GM18499 (cell line): ENCODE results near the gene PIM1.
"Not testable (repeated sequence)": the region's sequence is repeated elsewhere in the genome, so short reads cannot be mapped to it uniquely, and the experiment has no call there.

Source experiments
- ATAC-seq: cut with Tn5 transposase; IDR thresholded peaks from one replicate; pipeline ENCODE4 v1.9.1; 2021; ENCODE audit warnings: moderate number of reproducible peaks; ENCODE audit not compliant: insufficient read depth, unreplicated experiment

Gene PIM1

GRCh38 chr6:37170273-37171200 lies 585 bp downstream of the PIM1 start:
- ATAC-seq = no peak

DNA sequence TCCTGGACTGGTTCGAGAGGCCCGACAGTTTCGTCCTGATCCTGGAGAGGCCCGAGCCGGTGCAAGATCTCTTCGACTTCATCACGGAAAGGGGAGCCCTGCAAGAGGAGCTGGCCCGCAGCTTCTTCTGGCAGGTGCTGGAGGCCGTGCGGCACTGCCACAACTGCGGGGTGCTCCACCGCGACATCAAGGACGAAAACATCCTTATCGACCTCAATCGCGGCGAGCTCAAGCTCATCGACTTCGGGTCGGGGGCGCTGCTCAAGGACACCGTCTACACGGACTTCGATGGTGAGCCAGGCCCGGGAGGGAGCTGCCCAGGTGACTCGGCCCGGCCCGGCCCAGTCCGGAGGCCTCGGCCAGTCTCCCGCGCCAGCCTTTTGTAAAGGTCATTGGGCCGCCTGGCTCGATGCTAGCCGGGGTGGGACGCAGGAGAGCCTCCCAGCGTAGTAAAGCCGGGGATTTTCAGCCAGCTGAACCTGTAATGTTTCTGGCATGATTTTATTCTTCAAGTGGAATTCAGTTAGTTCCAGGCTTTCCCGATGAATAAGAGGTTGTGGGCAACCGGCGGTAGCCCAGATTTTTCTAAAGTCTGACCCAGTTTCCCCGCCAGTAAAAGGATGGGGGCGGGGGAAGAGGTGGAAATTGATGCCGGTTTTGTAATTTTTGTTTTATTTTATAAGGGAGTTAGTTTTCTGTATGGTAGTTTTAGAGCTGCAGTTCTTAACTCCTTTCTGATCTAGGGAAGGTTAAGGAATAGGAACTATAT lies 1.4 kb downstream of the PIM1 start:
- ATAC-seq = no peak

- ATAC-seq = no peak
Measured at GRCh38 chr6:37171970-37172812, 2.2 kb downstream of the PIM1 start.

- no peak for ATAC-seq
Measured at GRCh38 chr6:37172912-37173492, 3.0 kb downstream of the PIM1 start.

GRCh38 chr6:37173493-37174195 lies 3.7 kb downstream of the PIM1 start:
- ATAC-seq = no peak

- no peak for ATAC-seq
Measured at GRCh38 chr6:37174196-37174514, 4.2 kb downstream of the PIM1 start.

DNA sequence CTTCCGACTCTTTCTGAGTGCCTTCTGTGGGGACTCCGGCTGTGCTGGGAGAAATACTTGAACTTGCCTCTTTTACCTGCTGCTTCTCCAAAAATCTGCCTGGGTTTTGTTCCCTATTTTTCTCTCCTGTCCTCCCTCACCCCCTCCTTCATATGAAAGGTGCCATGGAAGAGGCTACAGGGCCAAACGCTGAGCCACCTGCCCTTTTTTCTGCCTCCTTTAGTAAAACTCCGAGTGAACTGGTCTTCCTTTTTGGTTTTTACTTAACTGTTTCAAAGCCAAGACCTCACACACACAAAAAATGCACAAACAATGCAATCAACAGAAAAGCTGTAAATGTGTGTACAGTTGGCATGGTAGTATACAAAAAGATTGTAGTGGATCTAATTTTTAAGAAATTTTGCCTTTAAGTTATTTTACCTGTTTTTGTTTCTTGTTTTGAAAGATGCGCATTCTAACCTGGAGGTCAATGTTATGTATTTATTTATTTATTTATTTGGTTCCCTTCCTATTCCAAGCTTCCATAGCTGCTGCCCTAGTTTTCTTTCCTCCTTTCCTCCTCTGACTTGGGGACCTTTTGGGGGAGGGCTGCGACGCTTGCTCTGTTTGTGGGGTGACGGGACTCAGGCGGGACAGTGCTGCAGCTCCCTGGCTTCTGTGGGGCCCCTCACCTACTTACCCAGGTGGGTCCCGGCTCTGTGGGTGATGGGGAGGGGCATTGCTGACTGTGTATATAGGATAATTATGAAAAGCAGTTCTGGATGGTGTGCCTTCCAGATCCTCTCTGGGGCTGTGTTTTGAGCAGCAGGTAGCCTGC lies 4.8 kb downstream of the PIM1 start:
- no peak for ATAC-seq

DNA sequence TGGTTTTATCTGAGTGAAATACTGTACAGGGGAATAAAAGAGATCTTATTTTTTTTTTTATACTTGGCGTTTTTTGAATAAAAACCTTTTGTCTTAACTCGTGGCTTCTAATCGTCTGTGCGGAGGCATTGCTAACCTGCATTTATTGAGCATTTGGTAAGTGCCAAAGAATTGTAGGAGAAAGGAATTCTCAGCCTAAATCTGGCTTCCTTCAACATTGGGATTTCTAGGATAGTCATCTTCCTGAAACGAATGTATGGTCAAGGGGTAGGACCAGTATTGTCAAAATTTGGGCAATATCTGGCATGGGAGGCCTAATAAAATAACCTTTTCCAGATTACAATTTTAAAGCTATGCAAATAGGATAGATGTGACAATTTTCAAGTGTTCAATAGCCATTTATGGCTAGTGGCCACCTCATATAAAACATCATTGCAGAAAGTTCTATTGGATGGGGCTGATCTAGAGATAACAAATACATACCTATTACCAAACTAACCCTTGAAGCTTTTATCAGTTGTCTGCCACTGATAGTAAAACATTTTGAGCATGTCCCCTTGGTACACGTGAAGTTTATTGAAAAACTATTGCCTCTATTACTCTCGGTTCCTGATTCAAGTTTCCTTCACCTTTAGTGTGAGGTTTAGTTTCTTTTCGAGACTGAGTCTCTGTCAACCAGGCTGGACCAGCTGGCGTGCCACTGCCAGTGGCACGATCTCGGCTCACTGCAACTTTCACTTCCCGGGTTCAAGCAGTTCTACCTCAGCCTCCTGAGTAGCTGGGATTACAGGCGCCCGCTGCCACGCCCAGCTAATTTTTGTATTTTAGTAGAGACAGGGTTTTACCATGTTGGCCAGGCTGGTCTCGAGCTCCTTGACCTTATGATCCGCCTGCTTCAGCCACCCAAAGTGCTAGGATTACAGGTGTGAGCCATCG lies 5.6 kb downstream of the PIM1 start:
- ATAC-seq = no peak

DNA sequence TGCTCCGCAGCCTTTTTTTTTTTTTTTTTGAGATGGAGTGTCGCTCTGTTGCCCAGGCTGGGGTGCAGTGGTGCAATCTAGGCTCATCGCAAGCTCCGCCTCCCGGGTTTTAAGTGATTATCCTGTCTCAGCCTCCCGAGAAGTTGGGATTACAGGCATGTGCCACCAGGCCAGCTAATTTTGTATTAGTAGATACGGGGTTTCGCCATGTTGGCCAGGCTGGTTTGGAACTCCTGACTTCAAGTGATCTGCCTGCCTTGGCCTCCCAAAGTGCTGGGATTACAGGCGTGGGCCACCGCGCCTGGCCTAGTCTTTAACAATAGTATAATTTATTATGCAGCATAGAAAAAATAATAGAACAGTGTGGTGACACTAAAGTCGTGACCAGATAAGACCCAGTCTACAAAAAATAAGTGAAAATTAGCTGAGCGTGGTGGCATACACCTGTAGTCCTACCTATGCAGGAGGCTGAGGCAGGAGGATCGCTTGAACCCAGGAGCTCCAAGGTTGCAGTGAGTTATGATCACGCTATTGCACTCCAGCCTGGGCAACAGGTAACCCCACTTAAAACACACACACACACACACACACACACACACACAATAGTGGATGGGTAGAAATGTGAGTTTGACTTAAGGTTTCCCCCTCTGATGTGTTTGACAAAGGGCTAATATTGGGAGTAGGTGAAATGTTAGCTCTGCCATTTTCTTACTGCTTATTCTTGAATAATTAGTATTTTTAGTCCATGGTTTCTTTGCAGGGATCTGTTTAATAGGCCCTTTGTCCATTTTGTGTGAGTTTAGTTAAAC lies 6.5 kb downstream of the PIM1 start:
- no peak for ATAC-seq

DNA sequence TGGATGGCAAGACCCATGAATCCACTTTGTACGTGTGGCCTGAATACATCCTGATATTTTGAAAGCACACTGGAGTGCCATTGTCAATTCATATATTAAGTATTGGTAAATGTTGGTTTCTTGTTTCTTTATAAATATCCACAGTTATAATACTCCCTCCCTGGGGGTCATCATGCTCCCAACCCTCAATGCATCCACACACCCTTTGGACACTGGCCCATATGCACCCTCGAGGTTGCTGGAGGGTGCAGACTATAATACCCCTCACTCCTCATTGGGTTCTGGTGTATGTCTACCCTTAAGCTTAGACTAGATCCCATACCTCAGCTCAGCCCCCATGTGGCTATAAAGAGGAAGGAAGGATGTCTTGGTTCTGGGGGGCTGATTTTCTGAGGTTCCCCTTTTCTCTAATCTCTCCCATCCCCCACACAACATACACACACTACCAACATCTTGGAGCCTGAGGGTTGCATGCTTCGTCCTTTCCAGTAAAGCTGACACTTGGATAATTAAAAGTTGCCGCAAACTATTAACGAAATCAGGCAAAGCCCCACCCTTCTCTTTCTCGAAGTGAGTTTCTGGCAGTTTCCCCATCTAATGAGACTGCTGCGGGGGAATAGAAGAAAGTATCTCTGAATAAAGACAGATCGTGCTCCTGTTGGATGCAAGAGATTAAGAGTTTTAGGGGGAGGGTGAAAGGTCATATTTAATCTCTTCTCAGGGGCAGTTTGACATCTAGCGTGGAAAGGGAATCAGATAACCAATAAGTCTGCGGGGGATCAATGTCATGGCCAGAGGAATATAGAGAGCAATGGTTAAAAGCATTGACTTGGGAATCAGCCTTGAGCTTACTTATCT lies 7.4 kb downstream of the PIM1 start:
- ATAC-seq = no peak

- no peak for ATAC-seq
Measured at GRCh38 chr6:37177935-37178517, 8.1 kb downstream of the PIM1 start.

- no peak for ATAC-seq
Measured at GRCh38 chr6:37180075-37180474, 10.1 kb downstream of the PIM1 start.

GRCh38 chr6:37180610-37181009 lies 10.7 kb downstream of the PIM1 start:
- ATAC-seq = not testable (repeated sequence)

GRCh38 chr6:37182736-37183590 lies 13.0 kb downstream of the PIM1 start:
- no peak for ATAC-seq
